ENCODE results near the gene CITED2.

Gene CITED2

DNA sequence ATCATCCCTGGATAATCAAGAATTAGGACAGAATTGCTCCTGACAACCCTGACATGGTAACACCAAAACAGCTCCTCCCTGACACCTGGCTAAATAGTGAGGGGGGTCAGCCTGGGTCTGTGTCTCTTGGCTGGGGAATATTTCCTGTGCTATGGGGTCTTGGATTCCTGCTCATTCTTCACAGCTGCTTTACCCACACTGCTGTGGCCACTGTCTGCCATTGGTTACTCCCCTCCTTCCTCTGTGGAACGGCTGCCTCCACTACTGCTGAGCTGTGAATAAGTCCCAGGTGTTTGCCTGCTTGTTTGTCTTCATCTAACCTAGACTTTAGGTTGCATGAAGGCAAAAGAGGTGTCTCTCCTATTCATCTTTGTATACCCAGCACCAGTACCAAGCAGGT lies 48.8 kb downstream of the CITED2 start:
- FAIRE-seq, result no peak

DNA sequence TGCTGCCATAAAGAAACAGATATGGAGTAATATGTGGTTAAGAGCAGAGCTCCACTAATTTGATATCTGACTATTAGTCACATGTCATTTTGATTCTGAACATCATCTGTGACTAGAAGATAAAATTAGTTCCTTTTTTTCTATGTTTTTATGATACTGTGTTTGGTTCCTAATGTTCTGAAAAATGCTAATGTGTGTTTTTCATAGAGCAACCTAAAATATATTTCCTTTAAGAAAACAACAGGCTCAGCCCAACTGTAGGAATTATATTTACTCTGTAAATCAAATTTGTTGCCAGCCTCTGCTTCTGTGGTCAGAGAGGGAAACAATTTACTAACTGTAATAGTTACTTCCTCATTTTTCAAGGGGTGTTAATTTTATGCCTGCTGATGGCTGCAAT lies 49.3 kb downstream of the CITED2 start:
- FAIRE-seq, result no peak

DNA sequence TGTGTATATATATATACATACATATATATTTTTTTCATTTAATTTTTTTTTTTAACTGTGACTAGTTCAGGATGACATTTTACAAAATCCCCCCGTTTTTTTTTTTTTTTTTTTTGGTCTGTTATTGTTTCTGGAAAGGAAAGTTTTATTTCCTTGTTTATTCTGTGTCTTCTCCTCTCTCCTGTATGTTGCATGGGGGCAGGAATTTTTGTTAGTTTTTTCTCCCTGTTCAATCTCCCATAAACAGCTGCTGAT lies 50.2 kb downstream of the CITED2 start:
- no peak for FAIRE-seq

DNA sequence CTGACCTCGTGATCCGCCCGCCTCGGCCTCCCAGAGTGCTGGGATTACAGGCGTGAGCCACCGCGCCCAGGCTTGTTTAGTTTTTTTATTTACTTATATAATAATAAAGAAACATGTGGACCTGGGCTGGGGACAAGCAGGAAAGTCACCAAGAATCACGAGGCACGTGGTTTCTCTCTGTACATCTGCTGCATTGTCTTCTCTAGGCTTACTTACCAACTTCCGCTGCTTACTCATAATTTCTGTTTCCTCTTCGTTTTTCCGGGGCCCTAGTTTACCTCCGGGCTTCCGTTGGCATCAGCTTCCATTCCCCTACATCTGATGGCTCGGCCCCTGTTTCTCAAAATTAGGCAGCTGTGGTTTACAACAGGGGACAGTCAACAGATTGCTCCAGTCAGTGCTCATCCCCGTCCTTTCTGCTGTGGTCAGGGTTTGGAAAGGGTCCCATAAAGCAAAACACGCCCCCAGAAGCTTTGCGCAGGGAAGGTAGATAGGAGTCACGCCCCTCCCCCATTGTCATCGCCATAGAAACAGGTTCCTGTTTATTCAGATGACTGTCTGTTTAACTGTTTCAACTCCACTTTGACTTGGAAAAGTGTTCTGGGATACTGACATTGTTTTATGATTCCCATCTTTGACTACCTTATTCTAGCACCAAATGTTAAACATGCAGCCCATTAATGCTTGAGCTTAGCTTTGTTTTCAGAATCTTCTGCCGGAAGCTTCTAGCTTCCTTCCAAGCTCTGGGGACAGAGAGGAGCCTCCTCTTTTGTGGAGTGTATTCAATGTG lies 50.7 kb downstream of the CITED2 start:
- FAIRE-seq, result no peak
